ENCODE measurements around the gene LDLRAD4.

Gene LDLRAD4

GRCh38 chr18:13265911-13266217, 47.3 kb downstream of the LDLRAD4 start:
- H3K14ac ChIP-seq (ENCODE audit: low read length in 2 of 2) = no peak overlapping the region
- H3K4me1 ChIP-seq (ENCODE audit: control insufficient read depth, insufficient read depth, low read depth, low read length) = peaks cover 5% of the 10 kb centered on the region
- H2AK5ac ChIP-seq (ENCODE audit: low read length, severe bottlenecking) = no peak overlapping the region
- no peak for DNase-seq
- peak overlapping the region; percentile 75 for H3K9ac ChIP-seq (ENCODE audit: low read length)
- no peak overlapping the region for H2BK5ac ChIP-seq (ENCODE audit: low read depth, low read length, poor library complexity, severe bottlenecking)
- H2BK15ac ChIP-seq (ENCODE audit: low read depth, poor library complexity, severe bottlenecking) = no peak overlapping the region
- no peak overlapping the region for H3K27ac ChIP-seq (ENCODE audit: low read length, poor library complexity, severe bottlenecking)
- no peak overlapping the region for H2BK120ac ChIP-seq (ENCODE audit: low read depth, low read length)
- H3K23ac ChIP-seq (ENCODE audit: low read length in 2 of 2) = no peak overlapping the region
- H2AFZ ChIP-seq (ENCODE audit: low read depth, low read length) = no peak overlapping the region
- 89% methylated on average over 9 of the region's 9 CpGs for WGBS
- no peak overlapping the region for H4K91ac ChIP-seq (ENCODE audit: low read length)
- H3K36me3 ChIP-seq (ENCODE audit: control insufficient read depth in 1 of 2, insufficient read depth in 2 of 2, low read depth in 1 of 2, low read length in 2 of 2) = no peaks in the 10 kb centered on the region
- H4K8ac ChIP-seq (ENCODE audit: low read length) = no peak overlapping the region
- no peak overlapping the region for H3K4me3 ChIP-seq (ENCODE audit: insufficient read depth in 1 of 2, low read depth in 1 of 2, low read length in 2 of 2)
- H3K27me3 ChIP-seq (ENCODE audit: control insufficient read depth in 1 of 2, insufficient read depth in 1 of 2, low read length in 2 of 2) = peaks cover 0 to 40% of the 10 kb centered on the region in 2 experiments
- H3K4ac ChIP-seq (ENCODE audit: low read depth in 1 of 2, low read length in 2 of 2) = no peak overlapping the region
- H2BK12ac ChIP-seq (ENCODE audit: low read length in 2 of 2) = no peak overlapping the region
- H3K4me2 ChIP-seq (ENCODE audit: low read length, poor library complexity, severe bottlenecking) = no peak overlapping the region
- no peak overlapping the region for H3K18ac ChIP-seq (ENCODE audit: low read depth in 1 of 2, low read length in 2 of 2)
- no peaks in the 10 kb centered on the region for H3K9me3 ChIP-seq (ENCODE audit: control insufficient read depth, low read length)
- no peaks in the 10 kb centered on the region for H3K79me1 ChIP-seq (replicated peaks; ENCODE audit: low read length, poor library complexity, severe bottlenecking)

- H3K23ac ChIP-seq (ENCODE audit: low read length in 2 of 2) = no peak overlapping the region
- H2BK120ac ChIP-seq (ENCODE audit: low read depth, low read length) = no peak overlapping the region
- H3K36me3 ChIP-seq (ENCODE audit: control insufficient read depth in 1 of 2, insufficient read depth in 2 of 2, low read depth in 1 of 2, low read length in 2 of 2) = no peaks in the 10 kb centered on the region
- H2BK12ac ChIP-seq (ENCODE audit: low read length in 2 of 2) = no peak overlapping the region
- peak overlapping the region in 1 of 2 experiments; percentile 41 for H3K4me3 ChIP-seq (ENCODE audit: insufficient read depth in 1 of 2, low read depth in 1 of 2, low read length in 2 of 2)
- no peaks in the 10 kb centered on the region for H3K9me3 ChIP-seq (ENCODE audit: control insufficient read depth, low read length)
- no peak overlapping the region for H2AFZ ChIP-seq (ENCODE audit: low read depth, low read length)
- H3K18ac ChIP-seq (ENCODE audit: low read depth in 1 of 2, low read length in 2 of 2) = no peak overlapping the region
- no peak overlapping the region for H3K4ac ChIP-seq (ENCODE audit: low read depth in 1 of 2, low read length in 2 of 2)
- H3K27me3 ChIP-seq (ENCODE audit: control insufficient read depth in 1 of 2, insufficient read depth in 1 of 2, low read length in 2 of 2) = peaks cover 0 to 34% of the 10 kb centered on the region in 2 experiments
- DNase-seq = no peak
- H2BK5ac ChIP-seq (ENCODE audit: low read depth, low read length, poor library complexity, severe bottlenecking) = no peak overlapping the region
- WGBS = 90% methylated on average over 23 of the region's 23 CpGs
- H3K27ac ChIP-seq (ENCODE audit: low read length, poor library complexity, severe bottlenecking) = no peak overlapping the region
- peaks cover 5% of the 10 kb centered on the region for H3K4me1 ChIP-seq (ENCODE audit: control insufficient read depth, insufficient read depth, low read depth, low read length)
- no peak overlapping the region for H3K4me2 ChIP-seq (ENCODE audit: low read length, poor library complexity, severe bottlenecking)
- H4K91ac ChIP-seq (ENCODE audit: low read length) = no peak overlapping the region
- no peak overlapping the region for H2AK5ac ChIP-seq (ENCODE audit: low read length, severe bottlenecking)
- no peak overlapping the region for H2BK15ac ChIP-seq (ENCODE audit: low read depth, poor library complexity, severe bottlenecking)
- H4K8ac ChIP-seq (ENCODE audit: low read length) = no peak overlapping the region
- no peak overlapping the region for H3K14ac ChIP-seq (ENCODE audit: low read length in 2 of 2)
- H3K9ac ChIP-seq (ENCODE audit: low read length) = peak overlapping the region; percentile 75
- H3K79me1 ChIP-seq (replicated peaks; ENCODE audit: low read length, poor library complexity, severe bottlenecking) = no peaks in the 10 kb centered on the region
Measured at GRCh38 chr18:13266218-13267100, 47.9 kb downstream of the LDLRAD4 start.

- H2BK12ac ChIP-seq (ENCODE audit: low read length in 2 of 2) = no peak overlapping the region
- H3K4me2 ChIP-seq (ENCODE audit: low read length, poor library complexity, severe bottlenecking) = no peak overlapping the region
- no peak overlapping the region for H2AK5ac ChIP-seq (ENCODE audit: low read length, severe bottlenecking)
- H2BK15ac ChIP-seq (ENCODE audit: low read depth, poor library complexity, severe bottlenecking) = no peak overlapping the region
- no peak overlapping the region for H4K91ac ChIP-seq (ENCODE audit: low read length)
- peaks cover 0 to 33% of the 10 kb centered on the region in 2 experiments for H3K27me3 ChIP-seq (ENCODE audit: control insufficient read depth in 1 of 2, insufficient read depth in 1 of 2, low read length in 2 of 2)
- H3K4me1 ChIP-seq (ENCODE audit: control insufficient read depth, insufficient read depth, low read depth, low read length) = peaks cover 5% of the 10 kb centered on the region
- no peak overlapping the region for H4K8ac ChIP-seq (ENCODE audit: low read length)
- H3K36me3 ChIP-seq (ENCODE audit: control insufficient read depth in 1 of 2, insufficient read depth in 2 of 2, low read depth in 1 of 2, low read length in 2 of 2) = no peaks in the 10 kb centered on the region
- H3K27ac ChIP-seq (ENCODE audit: low read length, poor library complexity, severe bottlenecking) = no peak overlapping the region
- DNase-seq = no peak
- no peak overlapping the region for H3K14ac ChIP-seq (ENCODE audit: low read length in 2 of 2)
- H2BK120ac ChIP-seq (ENCODE audit: low read depth, low read length) = no peak overlapping the region
- no peak overlapping the region for H2AFZ ChIP-seq (ENCODE audit: low read depth, low read length)
- 62% methylated on average over 7 of the region's 7 CpGs for WGBS
- no peak overlapping the region for H3K4ac ChIP-seq (ENCODE audit: low read depth in 1 of 2, low read length in 2 of 2)
- no peak overlapping the region for H3K23ac ChIP-seq (ENCODE audit: low read length in 2 of 2)
- no peak overlapping the region for H3K9ac ChIP-seq (ENCODE audit: low read length)
- no peaks in the 10 kb centered on the region for H3K79me1 ChIP-seq (replicated peaks; ENCODE audit: low read length, poor library complexity, severe bottlenecking)
- H3K4me3 ChIP-seq (ENCODE audit: insufficient read depth in 1 of 2, low read depth in 1 of 2, low read length in 2 of 2) = no peak overlapping the region
- no peaks in the 10 kb centered on the region for H3K9me3 ChIP-seq (ENCODE audit: control insufficient read depth, low read length)
- no peak overlapping the region for H2BK5ac ChIP-seq (ENCODE audit: low read depth, low read length, poor library complexity, severe bottlenecking)
- no peak overlapping the region for H3K18ac ChIP-seq (ENCODE audit: low read depth in 1 of 2, low read length in 2 of 2)
Measured at GRCh38 chr18:13267431-13267873, 48.9 kb downstream of the LDLRAD4 start.

GRCh38 chr18:13268158-13269012, 49.8 kb downstream of the LDLRAD4 start:
- Histone ChIP-seq H3K79me1 (replicated peaks; ENCODE audit: low read length, poor library complexity, severe bottlenecking) (no peaks in the 10 kb centered on the region), H2AFZ (ENCODE audit: low read depth, low read length) (no peak overlapping the region), H2BK120ac (ENCODE audit: low read depth, low read length) (no peak overlapping the region), H3K4me1 (ENCODE audit: control insufficient read depth, insufficient read depth, low read depth, low read length) (peaks cover 5% of the 10 kb centered on the region), H2BK12ac (ENCODE audit: low read length in 2 of 2) (no peak overlapping the region), H3K36me3 (ENCODE audit: control insufficient read depth in 1 of 2, insufficient read depth in 2 of 2, low read depth in 1 of 2, low read length in 2 of 2) (no peaks in the 10 kb centered on the region), H3K27ac (ENCODE audit: low read length, poor library complexity, severe bottlenecking) (peak overlapping the region; percentile 44), H3K23ac (ENCODE audit: low read length in 2 of 2) (no peak overlapping the region), H4K8ac (ENCODE audit: low read length) (no peak overlapping the region), H3K14ac (ENCODE audit: low read length in 2 of 2) (no peak overlapping the region), H3K4ac (ENCODE audit: low read depth in 1 of 2, low read length in 2 of 2) (no peak overlapping the region), H3K9me3 (ENCODE audit: control insufficient read depth, low read length) (no peaks in the 10 kb centered on the region), H3K4me3 (ENCODE audit: insufficient read depth in 1 of 2, low read depth in 1 of 2, low read length in 2 of 2) (no peak overlapping the region), H3K18ac (ENCODE audit: low read depth in 1 of 2, low read length in 2 of 2) (no peak overlapping the region), H4K91ac (ENCODE audit: low read length) (no peak overlapping the region), H3K27me3 (ENCODE audit: control insufficient read depth in 1 of 2, insufficient read depth in 1 of 2, low read length in 2 of 2) (peaks cover 0 to 36% of the 10 kb centered on the region in 2 experiments), H2BK5ac (ENCODE audit: low read depth, low read length, poor library complexity, severe bottlenecking) (no peak overlapping the region), H3K4me2 (ENCODE audit: low read length, poor library complexity, severe bottlenecking) (no peak overlapping the region), H2AK5ac (ENCODE audit: low read length, severe bottlenecking) (no peak overlapping the region), H2BK15ac (ENCODE audit: low read depth, poor library complexity, severe bottlenecking) (no peak overlapping the region), H3K9ac (ENCODE audit: low read length) (no peak overlapping the region)
- 51% methylated on average over 2 of the region's 9 CpGs for WGBS
- peak; percentile 3 for DNase-seq

All from mesenchymal stem cell (in vitro differentiated cells and primary cell).